ENCODE results near the gene MACROH2A1. TPM values are rescaled to one million over a fixed set of nuclear protein-coding genes. Genes with fewer than 3 reads are reported as not detected.

MACROH2A1 gene
- total RNA-seq, 1 experiment from 2014 or later: 236 TPM

GRCh38 chr5:135430135-135430437 is 31.1 kb upstream of the MACROH2A1 start:
- peaks cover 14% of the 10 kb centered on the region for H3K9me3 Mint-ChIP-seq (ENCODE audit: unreplicated experiment)
- no peaks in the 10 kb centered on the region for H3K36me3 Mint-ChIP-seq (ENCODE audit: insufficient read depth, unreplicated experiment)
- no peak overlapping the region for H3K4me3 ChIP-seq (ENCODE audit: low read depth, low read length)
- BruUV-seq (replicated peaks): no TSS peak
- peaks cover 15% of the 10 kb centered on the region for H3K4me1 ChIP-seq
- H3K9me3 ChIP-seq: peaks cover 10% of the 10 kb centered on the region; the same call in 1 of the 2 replicates
- no peak overlapping the region for H3K27ac Mint-ChIP-seq (ENCODE audit: unreplicated experiment)
- no peaks in the 10 kb centered on the region for H3K27me3 ChIP-seq (replicated peaks; ENCODE audit: control insufficient read depth, insufficient read depth, low read length)
- no peak for DNase-seq
- no peak overlapping the region for H3K4me3 Mint-ChIP-seq (ENCODE audit: unreplicated experiment)
- H3K27me3 Mint-ChIP-seq (ENCODE audit: insufficient read depth, unreplicated experiment): no peaks in the 10 kb centered on the region
- TF ChIP-seq, protein P1, sequence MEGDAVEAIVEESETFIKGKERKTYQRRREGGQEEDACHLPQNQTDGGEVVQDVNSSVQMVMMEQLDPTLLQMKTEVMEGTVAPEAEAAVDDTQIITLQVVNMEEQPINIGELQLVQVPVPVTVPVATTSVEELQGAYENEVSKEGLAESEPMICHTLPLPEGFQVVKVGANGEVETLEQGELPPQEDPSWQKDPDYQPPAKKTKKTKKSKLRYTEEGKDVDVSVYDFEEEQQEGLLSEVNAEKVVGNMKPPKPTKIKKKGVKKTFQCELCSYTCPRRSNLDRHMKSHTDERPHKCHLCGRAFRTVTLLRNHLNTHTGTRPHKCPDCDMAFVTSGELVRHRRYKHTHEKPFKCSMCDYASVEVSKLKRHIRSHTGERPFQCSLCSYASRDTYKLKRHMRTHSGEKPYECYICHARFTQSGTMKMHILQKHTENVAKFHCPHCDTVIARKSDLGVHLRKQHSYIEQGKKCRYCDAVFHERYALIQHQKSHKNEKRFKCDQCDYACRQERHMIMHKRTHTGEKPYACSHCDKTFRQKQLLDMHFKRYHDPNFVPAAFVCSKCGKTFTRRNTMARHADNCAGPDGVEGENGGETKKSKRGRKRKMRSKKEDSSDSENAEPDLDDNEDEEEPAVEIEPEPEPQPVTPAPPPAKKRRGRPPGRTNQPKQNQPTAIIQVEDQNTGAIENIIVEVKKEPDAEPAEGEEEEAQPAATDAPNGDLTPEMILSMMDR (IDR thresholded peaks at IDR 0.05; ENCODE audit: insufficient read depth in 1 of 2, low read depth in 1 of 2, low read length in 1 of 2, severe bottlenecking in 1 of 2, unreplicated experiment in 1 of 2): no peak
- H3K4me1 Mint-ChIP-seq (ENCODE audit: low read depth, unreplicated experiment): peaks cover 8% of the 10 kb centered on the region
- no peaks in the 10 kb centered on the region for H3K36me3 ChIP-seq (ENCODE audit: control insufficient read depth, insufficient read depth, low read length)
- intact Hi-C loops (cut with micrococcal nuclease; ENCODE audit: unreplicated experiment): no loop called here
- ChIA-PET CTCF (no interaction called here), POLR2A (no interaction called here)

GRCh38 chr5:135429301-135430134 is 30.5 kb upstream of the MACROH2A1 start:
- H3K9me3 Mint-ChIP-seq (ENCODE audit: unreplicated experiment): peaks cover 14% of the 10 kb centered on the region
- CTCF ChIA-PET: no interaction called here
- no peaks in the 10 kb centered on the region for H3K27me3 Mint-ChIP-seq (ENCODE audit: insufficient read depth, unreplicated experiment)
- no peak for DNase-seq
- H3K36me3 Mint-ChIP-seq (ENCODE audit: insufficient read depth, unreplicated experiment): no peaks in the 10 kb centered on the region
- H3K4me1 Mint-ChIP-seq (ENCODE audit: low read depth, unreplicated experiment): peaks cover 2% of the 10 kb centered on the region
- peaks cover 10% of the 10 kb centered on the region; the same call in 1 of the 2 replicates for H3K9me3 ChIP-seq
- POLR2A ChIA-PET: no interaction called here
- H3K36me3 ChIP-seq (ENCODE audit: control insufficient read depth, insufficient read depth, low read length): no peaks in the 10 kb centered on the region
- H3K27me3 ChIP-seq (replicated peaks; ENCODE audit: control insufficient read depth, insufficient read depth, low read length): no peaks in the 10 kb centered on the region
- H3K4me3 ChIP-seq (ENCODE audit: low read depth, low read length): no peak overlapping the region
- TF ChIP-seq, protein P1 (IDR thresholded peaks at IDR 0.05; ENCODE audit: insufficient read depth in 1 of 2, low read depth in 1 of 2, low read length in 1 of 2, severe bottlenecking in 1 of 2, unreplicated experiment in 1 of 2): no peak
- H3K4me3 Mint-ChIP-seq (ENCODE audit: unreplicated experiment): no peak overlapping the region
- peaks cover 11% of the 10 kb centered on the region for H3K4me1 ChIP-seq
- no TSS peak for BruUV-seq (replicated peaks)
- H3K27ac Mint-ChIP-seq (ENCODE audit: unreplicated experiment): no peak overlapping the region
- intact Hi-C loops (cut with micrococcal nuclease; ENCODE audit: unreplicated experiment): loop anchor here (5.0 kb wide), 1 partner anchor 87 kb away; no protein-coding TSS in a partner anchor

DNA sequence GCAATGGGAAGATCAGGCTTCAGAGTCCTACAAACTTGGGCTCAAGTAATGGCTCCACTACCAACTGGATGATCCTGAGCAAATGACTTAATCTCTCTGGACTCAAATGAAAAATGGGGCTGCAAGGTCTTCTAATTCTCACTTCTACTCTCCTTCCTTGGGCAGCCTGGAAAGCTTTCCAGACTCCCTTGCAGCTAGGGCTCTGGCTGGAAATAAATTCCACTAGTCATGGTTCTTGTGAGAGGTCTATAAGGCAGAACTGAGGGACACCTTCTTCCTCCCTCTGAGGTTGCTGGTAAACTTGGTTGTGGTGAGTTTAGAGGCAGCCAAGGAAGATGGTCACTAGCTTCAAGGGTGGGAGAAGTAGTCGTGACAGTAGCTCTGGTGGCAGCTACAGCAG is 29.6 kb upstream of the MACROH2A1 start:
- no TSS peak for BruUV-seq (replicated peaks)
- Histone ChIP-seq H3K27me3 (replicated peaks; ENCODE audit: control insufficient read depth, insufficient read depth, low read length) (no peaks in the 10 kb centered on the region), H3K4me3 (ENCODE audit: low read depth, low read length) (no peak overlapping the region), H3K36me3 (ENCODE audit: control insufficient read depth, insufficient read depth, low read length) (no peaks in the 10 kb centered on the region), H3K9me3 (peaks cover 10% of the 10 kb centered on the region; the same call in 1 of the 2 replicates), H3K4me1 (peaks cover 15% of the 10 kb centered on the region)
- H3K4me3 Mint-ChIP-seq (ENCODE audit: unreplicated experiment): no peak overlapping the region
- H3K4me1 Mint-ChIP-seq (ENCODE audit: low read depth, unreplicated experiment): peaks cover 7% of the 10 kb centered on the region
- DNase-seq: no peak
- intact Hi-C loops (cut with micrococcal nuclease; ENCODE audit: unreplicated experiment): loop anchor here (5.0 kb wide), 1 partner anchor 86 kb away; no protein-coding TSS in a partner anchor
- no peaks in the 10 kb centered on the region for H3K27me3 Mint-ChIP-seq (ENCODE audit: insufficient read depth, unreplicated experiment)
- no peak overlapping the region for H3K27ac Mint-ChIP-seq (ENCODE audit: unreplicated experiment)
- TF ChIP-seq, protein P1 (IDR thresholded peaks at IDR 0.05; ENCODE audit: insufficient read depth in 1 of 2, low read depth in 1 of 2, low read length in 1 of 2, severe bottlenecking in 1 of 2, unreplicated experiment in 1 of 2): no peak
- ChIA-PET POLR2A (no interaction called here), CTCF (interaction anchor here (1.0 kb wide), 1 partner anchor 125 kb away, joined by 3 read pairs; no protein-coding TSS in a partner anchor)
- H3K9me3 Mint-ChIP-seq (ENCODE audit: unreplicated experiment): peaks cover 14% of the 10 kb centered on the region
- H3K36me3 Mint-ChIP-seq (ENCODE audit: insufficient read depth, unreplicated experiment): no peaks in the 10 kb centered on the region

Measured in Caco-2 (cell line).